KMS-11 (cell line): ENCODE measurements around the gene PPBP.

Experiments
- H2AFZ ChIP-seq: fragments of 200-600 bp; sonication (generic); 2 replicates; pipeline ENCODE4 v1.6.1; 2016; ENCODE audit warnings: antibody characterized with exemption, mixed run types, low read depth
- H3K27ac ChIP-seq: fragments of 200-600 bp; sonication (generic); 2 replicates; pipeline ENCODE4 v1.6.1; 2016; ENCODE audit warnings: mild to moderate bottlenecking, mixed run types
- H3K27me3 ChIP-seq: fragments of 200-600 bp; sonication (generic); 2 replicates; pipeline ENCODE4 v1.6.1; 2017; ENCODE audit warnings: mild to moderate bottlenecking, low read depth, mixed run types, moderate library complexity; ENCODE audit not compliant: insufficient read depth
- H3K36me3 ChIP-seq: fragments of 200-600 bp; sonication (generic); 2 replicates; pipeline ENCODE4 v1.6.1; 2017; ENCODE audit warnings: mild to moderate bottlenecking, mixed run types; ENCODE audit not compliant: insufficient read depth
- H3K4me1 ChIP-seq: fragments of 200-600 bp; sonication (generic); 2 replicates; pipeline ENCODE4 v1.6.1; 2016; ENCODE audit warnings: mild to moderate bottlenecking, low read depth, mixed run types; ENCODE audit not compliant: poor library complexity, severe bottlenecking
- H3K4me2 ChIP-seq: fragments of 200-600 bp; sonication (generic); 2 replicates; pipeline ENCODE4 v1.7.0; 2016; ENCODE audit warnings: mild to moderate bottlenecking, mixed run types
- H3K4me3 ChIP-seq: fragments of 200-600 bp; sonication (generic); IDR thresholded peaks from 2 replicates; pipeline ENCODE4 v1.6.1; 2017; ENCODE audit warnings: low read depth, low read length, mixed read lengths; ENCODE audit not compliant: insufficient read depth
- H3K79me2 ChIP-seq: fragments of 200-600 bp; sonication (generic); 2 replicates; pipeline ENCODE4 v1.6.1; 2016; ENCODE audit warnings: low read depth, mixed run types; ENCODE audit not compliant: insufficient read depth
- H3K9ac ChIP-seq: fragments of 200-600 bp; sonication (generic); 2 replicates; pipeline ENCODE4 v1.6.1; 2016; ENCODE audit warnings: mild to moderate bottlenecking, mixed run types
- H4K20me1 ChIP-seq: fragments of 200-600 bp; sonication (generic); 2 replicates; pipeline ENCODE4 v1.6.1; 2016; ENCODE audit warnings: mild to moderate bottlenecking, mixed run types; ENCODE audit not compliant: insufficient read depth
- CTCF ChIP-seq: fragments of 200-600 bp; sonication (generic); conservative IDR thresholded peaks from 2 replicates; pipeline ENCODE4 v1.6.1; 2017; ENCODE audit warnings: low read depth, mild to moderate bottlenecking, antibody characterized with exemption, low read length, moderate library complexity, mixed read lengths

PPBP gene

GRCh38 chr4:74021601-74022000, 33.6 kb upstream of the PPBP start:
- no peaks in the 10 kb centered on the region for H3K36me3 ChIP-seq
- no peaks in the 10 kb centered on the region for H4K20me1 ChIP-seq
- H3K9ac ChIP-seq = no peak overlapping the region
- H3K27me3 ChIP-seq = no peaks in the 10 kb centered on the region
- H3K4me1 ChIP-seq = no peaks in the 10 kb centered on the region
- H3K4me2 ChIP-seq = no peak overlapping the region
- no peak overlapping the region for H2AFZ ChIP-seq
- no peaks in the 10 kb centered on the region for H3K79me2 ChIP-seq
- no peak for TF ChIP-seq CTCF
- no peak overlapping the region for H3K4me3 ChIP-seq
- no peak overlapping the region for H3K27ac ChIP-seq

GRCh38 chr4:74018771-74019170, 30.8 kb upstream of the PPBP start:
- no peak overlapping the region for H3K4me2 ChIP-seq
- H3K4me3 ChIP-seq = no peak overlapping the region
- H3K36me3 ChIP-seq = no peaks in the 10 kb centered on the region
- H3K9ac ChIP-seq = no peak overlapping the region
- no peak overlapping the region for H2AFZ ChIP-seq
- no peaks in the 10 kb centered on the region for H3K4me1 ChIP-seq
- no peak overlapping the region for H3K27ac ChIP-seq
- no peaks in the 10 kb centered on the region for H3K79me2 ChIP-seq
- no peak for TF ChIP-seq CTCF
- no peaks in the 10 kb centered on the region for H4K20me1 ChIP-seq
- H3K27me3 ChIP-seq = no peaks in the 10 kb centered on the region

GRCh38 chr4:74018116-74018515, 30.1 kb upstream of the PPBP start:
- Histone ChIP-seq H3K9ac (no peak overlapping the region), H3K27ac (no peak overlapping the region), H3K36me3 (no peaks in the 10 kb centered on the region), H2AFZ (no peak overlapping the region), H4K20me1 (no peaks in the 10 kb centered on the region), H3K4me2 (no peak overlapping the region), H3K4me1 (no peaks in the 10 kb centered on the region), H3K4me3 (no peak overlapping the region), H3K27me3 (no peaks in the 10 kb centered on the region), H3K79me2 (no peaks in the 10 kb centered on the region)
- TF ChIP-seq CTCF = no peak

- H3K4me1 ChIP-seq = no peaks in the 10 kb centered on the region
- no peak for TF ChIP-seq CTCF
- no peak overlapping the region for H3K9ac ChIP-seq
- H3K36me3 ChIP-seq = no peaks in the 10 kb centered on the region
- H3K4me3 ChIP-seq = no peak overlapping the region
- H2AFZ ChIP-seq = no peak overlapping the region
- H3K27ac ChIP-seq = no peak overlapping the region
- no peaks in the 10 kb centered on the region for H4K20me1 ChIP-seq
- no peaks in the 10 kb centered on the region for H3K79me2 ChIP-seq
- no peak overlapping the region for H3K4me2 ChIP-seq
- no peaks in the 10 kb centered on the region for H3K27me3 ChIP-seq
Measured at GRCh38 chr4:74016068-74016467, 28.1 kb upstream of the PPBP start.
